Ishikawa (cell line): Measurements from ENCODE around the gene TAGLN2.

Source experiments
- CEBPB ChIP-seq: IDR thresholded peaks from 2 replicates; pipeline ENCODE4 v1.6.1; 2012
- FOXM1 ChIP-seq: IDR thresholded peaks from 2 replicates; pipeline ENCODE4 v1.6.1; 2012; ENCODE audit warnings: low read depth, borderline replicate concordance
- MAX ChIP-seq: IDR thresholded peaks from 2 replicates; pipeline ENCODE4 v1.6.1; 2012
- YY1 ChIP-seq: IDR thresholded peaks from 2 replicates; pipeline ENCODE4 v1.6.1; 2012; ENCODE audit warnings: low read depth
- TF ChIP-seq, protein P1 (sequence below): IDR thresholded peaks from 2 replicates; pipeline ENCODE4 v1.6.1; 2012

- TF ChIP-seq FOXM1 (no peak), MAX (no peak), CEBPB (no peak), YY1 (no peak)
- TF ChIP-seq, protein P1, sequence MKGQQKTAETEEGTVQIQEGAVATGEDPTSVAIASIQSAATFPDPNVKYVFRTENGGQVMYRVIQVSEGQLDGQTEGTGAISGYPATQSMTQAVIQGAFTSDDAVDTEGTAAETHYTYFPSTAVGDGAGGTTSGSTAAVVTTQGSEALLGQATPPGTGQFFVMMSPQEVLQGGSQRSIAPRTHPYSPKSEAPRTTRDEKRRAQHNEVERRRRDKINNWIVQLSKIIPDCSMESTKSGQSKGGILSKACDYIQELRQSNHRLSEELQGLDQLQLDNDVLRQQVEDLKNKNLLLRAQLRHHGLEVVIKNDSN, result no peak
Measured at GRCh38 chr1:159915571-159916241, 9.6 kb downstream of the TAGLN2 start.
